Panc1 (cell line): Measurements from ENCODE around the gene SEC22C.

Experiments
- CTCF ChIP-seq: fragments of 450-650 bp; IDR thresholded peaks from 2 replicates; pipeline ENCODE4 v1.5.1; 2017; ENCODE audit warnings: mild to moderate bottlenecking
- POLR2AphosphoS5 ChIP-seq: IDR thresholded peaks from 2 replicates; pipeline ENCODE4 v1.6.1; 2012; ENCODE audit warnings: mild to moderate bottlenecking, low read depth, low read length, moderate library complexity
- SIN3A ChIP-seq: IDR thresholded peaks from 2 replicates; pipeline ENCODE4 v1.6.1; 2012; ENCODE audit warnings: low read depth, mild to moderate bottlenecking, low read length, moderate library complexity, borderline replicate concordance; ENCODE audit not compliant: insufficient read depth
- TF ChIP-seq, protein P1 (sequence below), 2 experiments: IDR thresholded peaks; 2 replicates each; pipeline ENCODE4 v1.6.1; 2011 to 2012; ENCODE audit warnings: low read depth in 2 of 2, control low read depth in 1 of 2, low read length in 1 of 2, mild to moderate bottlenecking in 1 of 2, moderate library complexity in 1 of 2; ENCODE audit not compliant: insufficient read depth in 1 of 2

DNA sequence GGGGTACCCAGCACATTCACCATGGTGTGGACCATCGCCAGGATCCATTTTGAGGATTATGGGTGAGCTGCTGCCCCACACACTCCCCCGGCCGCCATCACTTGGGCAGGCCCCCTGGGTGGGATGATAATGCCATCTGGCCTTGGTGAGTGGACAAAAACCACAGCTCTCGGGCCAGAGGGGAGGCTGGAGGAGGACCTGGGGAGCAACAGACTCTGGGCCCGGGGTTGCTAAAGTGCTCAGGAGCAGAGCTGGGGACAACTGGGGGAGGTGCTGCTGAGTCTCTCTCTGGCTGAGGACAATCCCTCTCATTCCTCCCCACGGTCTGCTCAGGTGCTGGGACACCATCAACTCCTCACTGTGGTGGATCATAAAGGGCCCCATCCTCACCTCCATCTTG, 50.3 kb downstream of the SEC22C start:
- TF ChIP-seq SIN3A (no peak), POLR2AphosphoS5 (no peak), CTCF (no peak)
- TF ChIP-seq, protein P1, sequence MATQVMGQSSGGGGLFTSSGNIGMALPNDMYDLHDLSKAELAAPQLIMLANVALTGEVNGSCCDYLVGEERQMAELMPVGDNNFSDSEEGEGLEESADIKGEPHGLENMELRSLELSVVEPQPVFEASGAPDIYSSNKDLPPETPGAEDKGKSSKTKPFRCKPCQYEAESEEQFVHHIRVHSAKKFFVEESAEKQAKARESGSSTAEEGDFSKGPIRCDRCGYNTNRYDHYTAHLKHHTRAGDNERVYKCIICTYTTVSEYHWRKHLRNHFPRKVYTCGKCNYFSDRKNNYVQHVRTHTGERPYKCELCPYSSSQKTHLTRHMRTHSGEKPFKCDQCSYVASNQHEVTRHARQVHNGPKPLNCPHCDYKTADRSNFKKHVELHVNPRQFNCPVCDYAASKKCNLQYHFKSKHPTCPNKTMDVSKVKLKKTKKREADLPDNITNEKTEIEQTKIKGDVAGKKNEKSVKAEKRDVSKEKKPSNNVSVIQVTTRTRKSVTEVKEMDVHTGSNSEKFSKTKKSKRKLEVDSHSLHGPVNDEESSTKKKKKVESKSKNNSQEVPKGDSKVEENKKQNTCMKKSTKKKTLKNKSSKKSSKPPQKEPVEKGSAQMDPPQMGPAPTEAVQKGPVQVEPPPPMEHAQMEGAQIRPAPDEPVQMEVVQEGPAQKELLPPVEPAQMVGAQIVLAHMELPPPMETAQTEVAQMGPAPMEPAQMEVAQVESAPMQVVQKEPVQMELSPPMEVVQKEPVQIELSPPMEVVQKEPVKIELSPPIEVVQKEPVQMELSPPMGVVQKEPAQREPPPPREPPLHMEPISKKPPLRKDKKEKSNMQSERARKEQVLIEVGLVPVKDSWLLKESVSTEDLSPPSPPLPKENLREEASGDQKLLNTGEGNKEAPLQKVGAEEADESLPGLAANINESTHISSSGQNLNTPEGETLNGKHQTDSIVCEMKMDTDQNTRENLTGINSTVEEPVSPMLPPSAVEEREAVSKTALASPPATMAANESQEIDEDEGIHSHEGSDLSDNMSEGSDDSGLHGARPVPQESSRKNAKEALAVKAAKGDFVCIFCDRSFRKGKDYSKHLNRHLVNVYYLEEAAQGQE (IDR thresholded peaks at IDR 0.05; ENCODE audit: insufficient read depth in 1 of 2, low read depth in 2 of 2, low read length in 1 of 2) = no peak
